ENCODE results near the gene LGR6. TPM values are rescaled to one million over a fixed set of nuclear protein-coding genes. Genes with fewer than 3 reads are reported as not detected.

LGR6 gene
- total and polyA plus RNA-seq, 2 of the 8 experiments (the other 6 are each of a cell fraction or from before 2014, with no cell fraction given) = 0.50 to 1.0 TPM

- TF ChIP-seq, protein P1, sequence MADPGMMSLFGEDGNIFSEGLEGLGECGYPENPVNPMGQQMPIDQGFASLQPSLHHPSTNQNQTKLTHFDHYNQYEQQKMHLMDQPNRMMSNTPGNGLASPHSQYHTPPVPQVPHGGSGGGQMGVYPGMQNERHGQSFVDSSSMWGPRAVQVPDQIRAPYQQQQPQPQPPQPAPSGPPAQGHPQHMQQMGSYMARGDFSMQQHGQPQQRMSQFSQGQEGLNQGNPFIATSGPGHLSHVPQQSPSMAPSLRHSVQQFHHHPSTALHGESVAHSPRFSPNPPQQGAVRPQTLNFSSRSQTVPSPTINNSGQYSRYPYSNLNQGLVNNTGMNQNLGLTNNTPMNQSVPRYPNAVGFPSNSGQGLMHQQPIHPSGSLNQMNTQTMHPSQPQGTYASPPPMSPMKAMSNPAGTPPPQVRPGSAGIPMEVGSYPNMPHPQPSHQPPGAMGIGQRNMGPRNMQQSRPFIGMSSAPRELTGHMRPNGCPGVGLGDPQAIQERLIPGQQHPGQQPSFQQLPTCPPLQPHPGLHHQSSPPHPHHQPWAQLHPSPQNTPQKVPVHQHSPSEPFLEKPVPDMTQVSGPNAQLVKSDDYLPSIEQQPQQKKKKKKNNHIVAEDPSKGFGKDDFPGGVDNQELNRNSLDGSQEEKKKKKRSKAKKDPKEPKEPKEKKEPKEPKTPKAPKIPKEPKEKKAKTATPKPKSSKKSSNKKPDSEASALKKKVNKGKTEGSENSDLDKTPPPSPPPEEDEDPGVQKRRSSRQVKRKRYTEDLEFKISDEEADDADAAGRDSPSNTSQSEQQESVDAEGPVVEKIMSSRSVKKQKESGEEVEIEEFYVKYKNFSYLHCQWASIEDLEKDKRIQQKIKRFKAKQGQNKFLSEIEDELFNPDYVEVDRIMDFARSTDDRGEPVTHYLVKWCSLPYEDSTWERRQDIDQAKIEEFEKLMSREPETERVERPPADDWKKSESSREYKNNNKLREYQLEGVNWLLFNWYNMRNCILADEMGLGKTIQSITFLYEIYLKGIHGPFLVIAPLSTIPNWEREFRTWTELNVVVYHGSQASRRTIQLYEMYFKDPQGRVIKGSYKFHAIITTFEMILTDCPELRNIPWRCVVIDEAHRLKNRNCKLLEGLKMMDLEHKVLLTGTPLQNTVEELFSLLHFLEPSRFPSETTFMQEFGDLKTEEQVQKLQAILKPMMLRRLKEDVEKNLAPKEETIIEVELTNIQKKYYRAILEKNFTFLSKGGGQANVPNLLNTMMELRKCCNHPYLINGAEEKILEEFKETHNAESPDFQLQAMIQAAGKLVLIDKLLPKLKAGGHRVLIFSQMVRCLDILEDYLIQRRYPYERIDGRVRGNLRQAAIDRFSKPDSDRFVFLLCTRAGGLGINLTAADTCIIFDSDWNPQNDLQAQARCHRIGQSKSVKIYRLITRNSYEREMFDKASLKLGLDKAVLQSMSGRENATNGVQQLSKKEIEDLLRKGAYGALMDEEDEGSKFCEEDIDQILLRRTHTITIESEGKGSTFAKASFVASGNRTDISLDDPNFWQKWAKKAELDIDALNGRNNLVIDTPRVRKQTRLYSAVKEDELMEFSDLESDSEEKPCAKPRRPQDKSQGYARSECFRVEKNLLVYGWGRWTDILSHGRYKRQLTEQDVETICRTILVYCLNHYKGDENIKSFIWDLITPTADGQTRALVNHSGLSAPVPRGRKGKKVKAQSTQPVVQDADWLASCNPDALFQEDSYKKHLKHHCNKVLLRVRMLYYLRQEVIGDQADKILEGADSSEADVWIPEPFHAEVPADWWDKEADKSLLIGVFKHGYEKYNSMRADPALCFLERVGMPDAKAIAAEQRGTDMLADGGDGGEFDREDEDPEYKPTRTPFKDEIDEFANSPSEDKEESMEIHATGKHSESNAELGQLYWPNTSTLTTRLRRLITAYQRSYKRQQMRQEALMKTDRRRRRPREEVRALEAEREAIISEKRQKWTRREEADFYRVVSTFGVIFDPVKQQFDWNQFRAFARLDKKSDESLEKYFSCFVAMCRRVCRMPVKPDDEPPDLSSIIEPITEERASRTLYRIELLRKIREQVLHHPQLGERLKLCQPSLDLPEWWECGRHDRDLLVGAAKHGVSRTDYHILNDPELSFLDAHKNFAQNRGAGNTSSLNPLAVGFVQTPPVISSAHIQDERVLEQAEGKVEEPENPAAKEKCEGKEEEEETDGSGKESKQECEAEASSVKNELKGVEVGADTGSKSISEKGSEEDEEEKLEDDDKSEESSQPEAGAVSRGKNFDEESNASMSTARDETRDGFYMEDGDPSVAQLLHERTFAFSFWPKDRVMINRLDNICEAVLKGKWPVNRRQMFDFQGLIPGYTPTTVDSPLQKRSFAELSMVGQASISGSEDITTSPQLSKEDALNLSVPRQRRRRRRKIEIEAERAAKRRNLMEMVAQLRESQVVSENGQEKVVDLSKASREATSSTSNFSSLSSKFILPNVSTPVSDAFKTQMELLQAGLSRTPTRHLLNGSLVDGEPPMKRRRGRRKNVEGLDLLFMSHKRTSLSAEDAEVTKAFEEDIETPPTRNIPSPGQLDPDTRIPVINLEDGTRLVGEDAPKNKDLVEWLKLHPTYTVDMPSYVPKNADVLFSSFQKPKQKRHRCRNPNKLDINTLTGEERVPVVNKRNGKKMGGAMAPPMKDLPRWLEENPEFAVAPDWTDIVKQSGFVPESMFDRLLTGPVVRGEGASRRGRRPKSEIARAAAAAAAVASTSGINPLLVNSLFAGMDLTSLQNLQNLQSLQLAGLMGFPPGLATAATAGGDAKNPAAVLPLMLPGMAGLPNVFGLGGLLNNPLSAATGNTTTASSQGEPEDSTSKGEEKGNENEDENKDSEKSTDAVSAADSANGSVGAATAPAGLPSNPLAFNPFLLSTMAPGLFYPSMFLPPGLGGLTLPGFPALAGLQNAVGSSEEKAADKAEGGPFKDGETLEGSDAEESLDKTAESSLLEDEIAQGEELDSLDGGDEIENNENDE (IDR thresholded peaks at IDR 0.05; ENCODE audit: insufficient replicate concordance, low read length) = peak; percentile 31
- TF ChIP-seq, protein P2, sequence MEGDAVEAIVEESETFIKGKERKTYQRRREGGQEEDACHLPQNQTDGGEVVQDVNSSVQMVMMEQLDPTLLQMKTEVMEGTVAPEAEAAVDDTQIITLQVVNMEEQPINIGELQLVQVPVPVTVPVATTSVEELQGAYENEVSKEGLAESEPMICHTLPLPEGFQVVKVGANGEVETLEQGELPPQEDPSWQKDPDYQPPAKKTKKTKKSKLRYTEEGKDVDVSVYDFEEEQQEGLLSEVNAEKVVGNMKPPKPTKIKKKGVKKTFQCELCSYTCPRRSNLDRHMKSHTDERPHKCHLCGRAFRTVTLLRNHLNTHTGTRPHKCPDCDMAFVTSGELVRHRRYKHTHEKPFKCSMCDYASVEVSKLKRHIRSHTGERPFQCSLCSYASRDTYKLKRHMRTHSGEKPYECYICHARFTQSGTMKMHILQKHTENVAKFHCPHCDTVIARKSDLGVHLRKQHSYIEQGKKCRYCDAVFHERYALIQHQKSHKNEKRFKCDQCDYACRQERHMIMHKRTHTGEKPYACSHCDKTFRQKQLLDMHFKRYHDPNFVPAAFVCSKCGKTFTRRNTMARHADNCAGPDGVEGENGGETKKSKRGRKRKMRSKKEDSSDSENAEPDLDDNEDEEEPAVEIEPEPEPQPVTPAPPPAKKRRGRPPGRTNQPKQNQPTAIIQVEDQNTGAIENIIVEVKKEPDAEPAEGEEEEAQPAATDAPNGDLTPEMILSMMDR (IDR thresholded peaks at IDR 0.05; ENCODE audit: control extremely low read depth in 1 of 3, insufficient read depth in 1 of 3, low read depth in 1 of 3, low read length in 3 of 3) = peak in 2 of 3 experiments; percentile 48 to 51; a peak in 2 of 4 replicates
- TF ChIP-seq CBX8 (IDR thresholded peaks at IDR 0.05; ENCODE audit: borderline replicate concordance, low read depth, low read length) (no peak), RAD21 (IDR thresholded peaks at IDR 0.05 in 1 of 2, conservative IDR thresholded peaks at IDR 0.05 in 1 of 2; ENCODE audit: low read depth in 2 of 2, low read length in 2 of 2) (peak; percentile 64 to 71)
Measured at GRCh38 chr1:202343652-202344349, 150.2 kb downstream of the LGR6 start (continued).
